ENCODE results near the gene SLC27A6.
"Not testable (repeated sequence)": the region's sequence is repeated elsewhere in the genome, so short reads cannot be mapped to it uniquely, and the experiment has no call there.

SLC27A6 gene

DNA sequence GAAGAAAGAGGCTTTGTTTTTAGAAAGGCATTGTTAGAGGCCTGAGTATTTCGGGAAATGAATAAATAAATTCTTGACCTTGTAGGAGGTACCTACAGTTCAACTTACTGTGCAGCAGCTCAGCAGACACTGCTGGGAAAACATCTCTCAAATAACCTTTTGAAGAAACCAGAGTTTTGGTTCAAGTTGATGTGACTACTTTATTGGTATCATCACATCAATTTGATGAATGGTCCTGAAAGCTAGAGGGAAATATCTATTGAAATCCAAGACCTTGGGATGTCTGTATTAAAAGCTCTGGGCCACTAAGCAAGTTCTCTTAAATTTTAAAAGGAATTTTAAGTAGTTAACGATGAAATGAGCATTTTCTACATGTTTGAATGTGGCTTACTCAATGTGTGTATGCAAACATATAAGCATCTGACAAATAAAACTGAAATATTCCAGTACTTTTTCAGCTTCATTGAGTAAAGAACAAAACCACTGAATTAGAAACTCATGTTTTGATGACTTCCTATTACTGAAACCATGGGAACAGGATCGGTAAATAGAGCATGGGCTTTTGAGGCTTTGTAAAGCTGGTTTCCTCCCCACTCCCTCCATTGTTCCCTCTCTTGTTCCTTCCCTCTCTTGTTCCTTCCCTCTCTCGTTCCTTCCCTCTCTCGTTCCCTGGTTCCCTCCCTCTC, 36.7 kb downstream of the SLC27A6 start:
- no peak for DNase-seq

DNA sequence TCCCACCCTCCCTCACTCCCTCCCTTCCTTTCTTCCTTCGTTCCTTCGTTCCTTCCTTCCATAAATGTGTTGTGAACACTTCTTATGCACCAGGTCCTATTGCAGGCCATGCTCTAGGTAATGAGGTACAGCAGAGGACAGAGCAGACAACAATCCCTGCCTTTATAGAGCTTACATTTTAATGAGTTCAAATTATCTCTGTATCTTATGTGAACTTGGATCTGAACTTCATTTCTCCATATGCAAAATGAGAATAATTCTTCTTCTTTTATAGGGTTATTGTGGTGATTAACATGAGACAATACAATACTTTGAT, 37.2 kb downstream of the SLC27A6 start:
- DNase-seq, result no peak

DNA sequence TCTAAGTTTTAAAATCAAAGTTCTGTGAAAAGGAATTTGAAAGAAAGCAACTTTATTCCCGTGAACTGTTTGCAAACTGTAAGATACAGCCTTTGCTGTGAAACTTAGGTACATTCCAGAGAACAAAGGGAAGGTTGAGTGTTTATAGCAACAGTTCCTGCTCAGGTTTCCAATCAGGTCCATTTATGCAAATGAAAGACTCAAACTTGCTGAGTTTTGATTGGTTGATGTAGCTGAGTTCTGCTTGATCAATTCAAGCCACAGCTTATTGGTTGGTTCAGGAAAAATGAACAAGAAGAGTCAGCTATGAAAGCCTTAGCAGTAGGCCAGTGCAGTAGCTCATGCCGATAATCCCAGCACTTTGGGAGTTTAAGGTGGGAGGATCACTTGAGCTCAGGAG, 37.9 kb downstream of the SLC27A6 start:
- no peak for DNase-seq

DNA sequence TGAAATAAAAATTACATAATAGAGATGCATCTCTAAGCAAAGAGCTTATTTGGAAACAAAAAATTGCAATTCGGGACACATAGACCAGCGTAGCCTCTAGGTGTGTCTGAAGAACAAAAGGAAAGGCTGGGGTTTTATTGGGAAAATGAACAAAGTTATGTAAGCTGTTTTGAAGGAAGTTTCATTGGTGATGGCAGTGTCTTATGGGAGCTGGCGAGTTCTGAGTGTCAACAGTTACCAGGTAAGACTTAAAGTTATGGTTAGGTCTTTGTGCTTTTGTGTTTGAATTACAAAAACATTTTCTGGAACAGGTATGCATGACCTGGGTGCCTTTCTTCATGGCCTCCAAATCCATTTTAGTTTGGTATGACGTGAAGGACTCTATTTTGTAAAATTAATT, 48.9 kb downstream of the SLC27A6 start:
- DNase-seq, result no peak

DNA sequence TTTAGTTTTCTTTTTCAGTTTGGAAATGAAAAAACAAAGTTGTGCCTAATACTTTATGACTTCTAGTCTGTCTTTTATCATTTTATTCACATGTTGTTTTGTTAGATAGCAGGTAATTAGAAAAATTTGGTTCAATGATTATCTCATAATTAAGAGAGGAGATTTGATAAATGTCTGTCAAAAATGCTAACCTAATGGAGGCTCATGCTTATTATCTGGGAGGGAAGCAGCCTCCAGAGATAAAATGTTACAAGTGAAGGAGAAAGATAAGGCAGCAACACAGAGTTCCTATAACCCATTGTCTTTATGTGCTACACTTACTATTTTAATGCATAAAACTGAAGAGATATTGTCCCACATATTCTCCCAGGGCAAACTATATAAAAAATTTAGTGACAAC, 53.5 kb downstream of the SLC27A6 start:
- DNase-seq, result no peak

DNA sequence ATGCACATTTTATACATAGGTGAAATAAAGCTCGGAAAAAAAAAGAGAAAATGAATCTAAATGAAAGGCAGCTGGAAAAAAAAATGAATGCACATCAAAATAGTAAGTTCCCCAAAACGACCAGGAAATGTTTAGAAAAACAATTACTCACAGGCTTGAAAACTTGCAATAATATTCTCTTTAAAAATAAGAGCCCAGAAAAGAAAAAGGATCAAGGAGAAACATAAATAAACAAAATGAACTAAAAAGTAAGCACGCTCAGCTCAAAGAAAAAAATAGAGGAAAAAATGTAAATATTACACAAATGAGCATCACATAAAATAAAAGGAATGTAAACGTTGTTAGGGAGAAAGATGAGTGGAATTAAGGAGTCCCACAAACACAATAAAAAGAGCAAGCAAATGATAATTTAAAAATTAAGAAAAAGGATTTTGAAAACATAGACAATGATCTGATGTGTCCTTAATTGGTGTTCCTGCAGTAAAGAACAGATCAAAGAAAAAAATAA, 54.2 kb downstream of the SLC27A6 start:
- no peak for DNase-seq

DNA sequence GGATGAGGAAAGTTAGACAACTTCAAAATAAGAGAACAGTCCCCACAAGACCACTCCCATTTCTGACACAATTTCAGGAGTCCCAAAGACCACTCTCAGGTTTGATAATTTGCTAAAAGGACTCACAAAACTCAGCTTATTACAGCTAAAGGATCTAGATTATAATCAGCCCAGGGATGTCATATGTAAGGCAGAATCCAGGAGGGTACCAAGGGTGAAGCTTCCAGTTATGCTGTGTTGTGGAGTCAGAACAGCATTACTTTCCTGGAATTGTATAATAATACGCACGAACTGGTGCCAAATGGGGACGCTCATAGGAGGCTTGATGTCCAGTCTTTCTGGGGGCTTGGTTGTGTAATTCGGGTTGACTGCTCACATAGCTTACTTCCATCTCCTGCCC, 55.4 kb downstream of the SLC27A6 start:
- no peak for DNase-seq

DNA sequence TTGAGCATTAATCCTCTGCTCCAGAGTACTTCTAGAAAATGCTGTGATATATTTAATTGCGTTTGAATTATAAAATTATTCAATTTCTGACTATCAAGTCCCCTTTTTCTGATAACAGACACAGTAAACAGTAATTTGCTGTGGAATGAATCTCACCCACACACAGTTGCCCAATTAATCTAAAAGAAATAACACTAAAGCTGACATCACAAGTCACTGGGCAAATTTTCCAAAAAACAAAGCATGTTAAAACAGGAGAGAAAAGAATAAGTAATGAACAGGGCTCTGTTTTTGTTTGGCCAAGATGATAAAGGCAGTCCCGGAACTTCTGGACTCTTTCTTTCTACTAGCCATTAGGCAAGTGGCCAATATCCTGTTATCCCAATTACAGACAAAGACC, 56.5 kb downstream of the SLC27A6 start:
- no peak for DNase-seq

DNA sequence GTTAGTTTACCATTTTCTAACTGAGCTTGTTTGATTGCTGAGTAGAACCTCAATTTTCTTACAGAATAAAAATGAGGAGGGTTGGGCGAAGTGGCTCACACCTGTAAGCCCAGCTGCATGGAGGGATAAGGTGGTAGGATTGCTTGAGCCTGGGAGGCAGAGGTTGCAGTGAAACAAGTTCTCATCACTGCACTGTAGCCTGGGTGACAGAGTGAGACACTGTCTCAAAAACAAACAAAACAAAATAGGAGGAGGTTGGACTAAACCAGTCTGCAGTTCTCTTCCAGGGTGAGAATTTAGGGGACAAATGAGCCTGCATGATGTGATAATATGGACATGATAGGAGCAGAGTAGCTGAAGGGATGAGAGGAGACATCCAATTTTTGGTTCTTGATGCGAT, 57.3 kb downstream of the SLC27A6 start:
- no peak for DNase-seq

DNA sequence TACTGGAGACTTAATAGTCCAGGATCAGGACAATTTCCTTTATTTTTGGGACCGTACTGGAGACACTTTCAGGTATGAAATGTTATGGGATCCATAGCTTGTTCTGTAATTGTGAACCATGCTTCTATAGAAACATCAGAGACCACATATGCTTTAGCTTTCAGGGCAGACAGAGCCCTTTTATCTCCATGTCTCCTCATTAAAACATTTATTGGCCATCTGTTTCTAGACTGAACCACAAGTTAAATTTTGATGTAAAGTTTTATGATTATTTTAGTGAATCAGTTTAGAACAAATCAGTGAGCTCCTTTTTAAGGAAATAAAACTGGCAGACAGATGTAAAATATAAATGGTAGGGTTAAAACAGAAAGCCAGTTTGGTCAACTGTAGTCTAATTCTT, 62.0 kb downstream of the SLC27A6 start:
- no peak for DNase-seq

DNA sequence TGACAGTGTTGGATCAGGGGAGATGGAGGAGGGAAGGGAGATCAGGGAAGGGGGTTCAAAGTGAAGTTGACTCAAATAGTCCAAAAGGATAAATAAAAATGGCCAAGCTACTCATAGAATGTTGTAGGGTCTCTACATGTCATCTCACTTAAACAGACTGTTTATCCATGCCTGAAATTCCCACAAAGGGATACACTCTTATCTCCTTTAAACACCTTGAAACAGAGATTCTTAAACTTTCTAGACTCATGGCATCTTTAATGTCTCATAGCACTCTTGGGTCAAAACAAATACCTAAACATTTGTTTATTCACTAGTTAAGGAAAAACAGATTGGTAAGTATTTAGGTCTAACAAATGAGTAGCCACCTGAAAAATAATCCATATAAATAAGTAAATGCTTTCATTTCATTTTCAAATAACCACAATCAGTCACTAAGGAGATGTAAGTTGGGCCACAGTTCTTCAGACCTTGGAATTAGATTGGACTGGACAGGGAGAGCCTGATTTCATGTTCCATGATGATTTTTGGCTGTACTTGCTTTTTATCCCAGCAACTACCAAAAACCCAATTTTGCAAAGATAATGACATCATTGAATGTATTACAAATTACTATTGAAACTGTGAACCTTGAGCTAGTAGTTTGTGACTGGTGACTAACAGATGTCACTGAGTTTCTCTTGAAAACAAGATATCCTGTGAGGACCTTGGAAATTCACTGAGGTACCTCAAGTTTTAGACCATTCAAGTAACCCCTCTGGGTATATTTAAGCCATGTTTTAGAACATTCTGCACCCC, 66.8 kb downstream of the SLC27A6 start:
- no peak for DNase-seq

DNA sequence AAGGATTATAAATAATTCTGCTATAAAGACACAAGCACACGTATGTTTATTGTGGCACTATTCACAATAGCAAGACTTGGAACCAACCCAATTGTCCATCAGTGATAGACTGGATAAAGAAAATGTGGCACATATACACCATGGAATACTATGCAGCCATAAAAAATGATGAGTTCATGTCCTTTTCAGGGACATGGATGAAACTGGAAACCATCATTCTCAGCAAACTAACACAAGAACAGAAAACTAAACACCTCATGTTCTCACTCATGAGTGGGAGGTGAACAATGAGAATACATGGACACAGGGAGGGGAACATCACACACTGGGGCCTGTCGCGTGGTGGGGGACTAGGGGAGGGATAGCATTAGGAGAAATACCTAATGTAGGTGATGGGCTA, 71.0 kb downstream of the SLC27A6 start:
- DNase-seq, result not testable (repeated sequence)

DNA sequence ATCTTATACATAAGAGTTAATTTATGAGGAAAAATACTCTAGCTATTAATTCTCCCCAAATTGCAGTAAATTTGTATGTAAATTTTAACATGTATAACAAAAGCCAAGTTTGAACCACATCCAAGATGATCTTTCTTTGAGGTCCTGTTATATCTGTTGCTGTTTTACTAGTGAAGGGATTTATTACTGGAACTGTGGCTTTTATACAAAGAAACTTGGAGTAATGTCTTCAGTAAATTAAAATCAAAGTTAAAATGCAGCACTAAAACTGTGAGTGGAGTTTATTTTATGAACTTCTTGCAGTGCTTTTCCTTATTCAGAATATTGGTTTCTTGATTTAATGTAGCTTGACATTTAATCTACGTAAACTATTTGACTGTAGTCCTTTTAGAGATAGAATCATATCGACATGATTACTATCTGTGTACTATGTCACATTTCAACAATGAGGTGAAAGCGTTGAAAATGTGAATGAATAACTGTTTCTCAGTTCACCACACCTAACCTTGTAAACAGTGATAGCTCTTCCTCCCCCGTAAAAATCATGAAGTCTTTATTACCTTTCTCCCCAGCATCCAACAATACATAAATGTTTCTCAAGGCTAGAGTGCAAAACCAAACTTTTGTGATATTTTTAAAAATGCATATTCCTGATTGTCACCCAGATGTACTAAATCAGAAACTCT, 76.1 kb downstream of the SLC27A6 start:
- DNase-seq, result no peak

DNA sequence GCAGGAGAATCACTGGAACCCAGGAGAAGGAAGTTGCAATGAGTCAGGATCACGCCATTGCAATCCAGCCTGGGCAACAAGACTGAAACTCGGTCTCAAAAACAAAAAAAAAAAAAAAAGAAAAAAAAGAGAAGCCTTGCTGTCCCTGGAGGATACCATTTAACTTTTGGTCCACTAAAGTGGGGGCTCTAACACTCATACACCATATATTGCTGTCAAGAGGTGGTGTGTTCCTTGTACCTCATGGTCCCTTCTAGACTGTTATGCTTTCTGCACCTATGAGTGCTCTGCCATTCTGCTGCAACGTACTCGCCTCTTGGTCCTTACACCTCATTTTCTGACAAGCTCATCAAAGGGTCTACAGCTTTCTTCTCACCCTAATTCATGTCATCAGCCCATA, 77.0 kb downstream of the SLC27A6 start:
- DNase-seq, result no peak

DNA sequence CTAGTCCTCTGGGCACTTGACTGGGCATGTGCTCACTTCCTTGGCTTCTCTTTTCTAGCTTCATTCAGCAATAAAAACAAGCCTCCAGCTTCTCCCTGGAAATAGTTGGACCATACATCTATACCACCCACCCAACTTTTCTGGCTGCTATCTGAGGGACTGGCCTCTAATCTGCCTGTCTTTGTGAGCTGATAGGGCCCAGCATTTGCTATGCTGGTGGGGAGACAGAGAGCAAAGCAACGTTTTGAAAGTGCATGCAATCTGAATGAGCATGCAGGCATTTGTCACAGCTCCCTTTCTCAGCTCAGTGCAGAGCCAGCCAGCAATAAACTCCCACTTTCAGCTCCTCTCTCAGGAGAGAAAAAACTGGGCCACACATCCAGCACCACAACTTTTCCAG, 78.6 kb downstream of the SLC27A6 start:
- no peak for DNase-seq

DNA sequence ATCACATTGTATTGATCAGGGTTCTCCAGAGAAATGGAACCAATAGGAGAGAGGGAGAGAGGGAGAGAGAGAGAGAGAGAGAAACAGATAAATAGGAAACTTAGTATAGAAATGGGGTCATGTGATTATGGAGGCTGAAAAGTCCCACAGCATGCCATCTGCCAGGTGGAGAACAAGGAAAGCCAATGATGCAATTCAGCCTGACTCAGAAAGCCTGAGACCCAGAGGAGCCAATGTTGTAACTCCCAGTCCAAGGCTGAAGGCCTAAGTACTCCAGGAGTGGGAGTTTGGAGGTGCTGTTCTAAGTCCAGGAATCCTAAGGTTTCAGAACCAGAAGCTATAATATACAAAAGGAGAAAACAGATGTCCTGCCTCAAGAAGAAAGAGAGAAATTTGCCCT, 80.9 kb downstream of the SLC27A6 start:
- no peak for DNase-seq

DNA sequence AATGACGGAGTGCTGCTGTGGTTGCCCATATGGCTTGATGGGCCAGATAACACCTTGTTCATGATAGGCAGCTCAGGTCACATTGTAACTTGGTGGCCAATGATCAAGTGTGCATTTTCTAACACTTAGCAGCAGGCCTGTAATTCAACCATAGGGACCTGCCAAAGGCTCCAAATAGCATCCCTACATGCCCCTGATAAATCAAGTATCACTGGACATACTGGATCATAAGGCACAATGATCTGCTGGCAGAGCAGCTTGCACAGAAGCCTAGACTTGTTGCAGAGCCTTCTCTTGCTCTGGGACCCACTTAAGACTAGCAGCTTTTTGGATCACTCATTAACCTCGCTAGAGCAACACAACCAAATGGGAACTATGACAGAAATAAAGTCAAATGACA, 83.2 kb downstream of the SLC27A6 start:
- no peak for DNase-seq

DNA sequence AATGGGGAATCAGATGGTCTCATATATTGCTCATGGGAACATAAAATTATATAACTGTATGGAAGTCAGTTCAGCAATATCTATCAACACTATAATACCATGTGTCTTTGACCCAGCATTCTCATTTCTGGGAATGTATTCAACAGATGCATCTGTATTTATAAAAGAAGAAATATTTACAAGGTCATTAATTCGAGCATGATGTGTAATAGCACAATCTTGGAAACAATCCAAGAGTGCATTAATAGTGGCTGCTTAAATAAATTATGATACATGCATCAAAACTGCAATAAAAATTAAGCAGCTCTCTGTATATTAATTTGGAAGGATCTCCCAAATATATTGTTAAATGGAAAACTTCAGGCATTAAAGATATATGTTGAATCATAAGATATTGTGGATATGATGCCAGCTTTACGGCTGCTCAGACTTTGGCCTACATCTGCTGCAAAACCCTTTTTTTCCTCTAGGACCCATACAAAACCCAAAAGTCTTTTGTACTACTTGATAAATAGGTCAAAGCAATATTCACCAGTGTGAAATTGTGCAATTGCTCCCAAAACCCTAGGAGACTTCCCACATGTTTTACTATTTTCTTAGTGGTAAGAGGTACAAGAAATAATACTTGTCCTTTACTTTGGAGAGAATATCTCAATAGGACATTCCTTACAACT, 84.0 kb downstream of the SLC27A6 start:
- DNase-seq, result no peak

DNA sequence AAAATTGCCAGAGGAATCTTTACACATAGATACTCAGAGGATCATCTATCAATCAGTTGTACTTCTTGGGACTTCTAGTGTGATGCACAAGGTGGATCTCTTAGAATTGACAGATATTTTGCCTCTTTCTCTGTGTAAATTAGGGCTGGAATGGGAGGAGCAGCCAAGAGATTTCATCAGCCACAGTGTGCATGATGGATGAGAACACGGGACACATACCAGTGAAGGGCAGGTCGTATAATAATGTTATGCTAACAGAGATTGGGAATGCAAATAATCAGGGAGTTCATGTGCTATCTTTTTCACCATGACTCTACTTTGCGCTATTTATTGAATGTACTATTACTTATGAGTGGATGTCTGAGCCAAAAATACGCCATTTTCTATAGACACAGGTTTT, 86.0 kb downstream of the SLC27A6 start:
- DNase-seq, result no peak

DNA sequence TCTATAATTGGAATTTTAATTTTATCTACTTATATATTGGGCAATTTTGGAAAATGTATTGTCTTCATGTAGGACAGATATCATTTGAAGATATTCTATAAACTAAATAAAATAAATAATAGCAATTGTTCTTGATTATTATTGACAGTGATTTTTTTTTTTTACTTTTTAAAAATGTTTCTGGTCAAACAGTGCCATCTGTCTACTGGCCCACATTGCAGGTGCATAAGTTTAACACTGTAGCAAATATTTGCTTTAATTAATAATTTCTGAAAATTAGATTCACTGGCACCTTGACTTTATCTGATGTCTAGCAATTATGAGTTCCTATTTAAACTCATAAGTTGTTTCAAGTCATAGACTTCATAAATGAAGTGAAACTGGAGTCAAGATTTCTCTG, 88.2 kb downstream of the SLC27A6 start:
- DNase-seq, result no peak

DNA sequence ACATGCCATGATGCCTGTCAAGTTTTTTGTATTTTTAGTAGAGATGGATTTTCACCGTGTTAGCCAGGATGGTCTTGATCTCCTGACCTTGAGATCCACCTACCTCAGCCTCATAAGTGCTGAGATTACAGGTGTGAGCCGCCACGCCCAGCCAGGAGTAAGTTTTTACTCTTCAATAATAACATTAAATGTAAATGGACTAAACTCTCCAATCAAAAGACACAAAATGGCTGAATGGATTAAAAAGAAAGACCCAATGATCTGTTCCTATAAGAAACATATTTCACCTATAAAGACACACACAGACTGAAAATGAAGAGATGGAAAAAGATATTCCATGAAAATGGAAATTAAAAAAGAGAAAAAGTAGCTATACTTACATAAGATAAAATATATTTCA, 92.0 kb downstream of the SLC27A6 start:
- DNase-seq, result no peak

DNA sequence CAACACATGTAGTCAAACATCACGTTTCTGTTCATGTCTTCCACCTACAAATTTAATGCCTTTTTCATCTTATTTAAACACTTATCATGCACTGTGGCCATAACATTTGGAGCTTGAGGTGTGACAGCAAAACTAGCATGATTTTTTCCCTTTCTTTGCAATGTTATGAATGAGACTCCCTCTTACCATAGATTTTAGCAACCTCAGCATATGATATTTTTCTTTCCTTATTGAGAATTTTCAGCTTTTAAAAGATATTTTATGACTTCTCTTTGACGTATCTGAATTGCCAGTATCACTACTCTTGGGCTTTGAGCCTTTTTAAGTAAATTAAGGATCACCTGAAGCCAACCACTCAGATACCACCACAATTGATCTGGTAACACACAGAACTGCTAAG, 96.6 kb downstream of the SLC27A6 start:
- no peak for DNase-seq

DNA sequence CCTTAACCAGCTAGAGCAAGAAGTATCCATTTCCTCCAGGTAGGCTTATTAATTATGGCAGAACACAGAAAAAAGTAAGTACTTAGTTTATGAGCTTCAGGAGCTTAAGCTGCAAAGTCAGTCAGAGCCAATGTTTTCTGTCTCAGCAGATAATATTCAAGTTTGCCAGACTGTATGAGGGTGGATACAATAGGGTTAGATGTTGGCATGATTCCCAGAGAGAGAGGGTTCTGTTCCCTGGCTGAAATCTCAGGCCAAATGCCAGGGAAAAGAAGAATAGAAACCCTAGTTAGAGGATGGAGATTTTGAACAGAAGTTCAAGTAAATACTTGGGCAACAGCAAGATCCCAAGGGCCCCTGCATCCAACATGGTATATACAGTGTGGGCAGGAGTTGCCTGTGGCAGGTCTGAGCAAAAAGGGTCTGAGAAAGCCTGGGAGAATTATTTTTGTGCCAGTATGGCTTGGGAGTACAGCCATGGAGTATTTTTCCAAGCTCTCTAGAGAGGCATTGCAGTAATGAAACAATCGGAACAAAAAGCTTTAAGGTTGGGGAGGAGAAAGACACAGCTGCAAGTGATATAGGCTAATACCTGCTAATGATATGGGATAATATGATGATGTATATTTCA, 98.3 kb downstream of the SLC27A6 start:
- DNase-seq, result peak in 6 of 14 donors; percentile 3 to 33 (median 6)
